Activated CD4-positive, alpha-beta T cell treated with anti-CD3 and anti-CD28 coated beads, Interleukin-2, Interleukin-6, amounts not matched to agents 100 ng/mL and 50 ng/mL, durations not matched to agents 16 hours and 8 hours (primary cell): Measurements from ENCODE around the gene NCKAP5.

Experiments used
- DNase-seq: peaks from one replicate; pipeline ENCODE4 v3.0.0-alpha.2; 2020

The NCKAP5 gene

DNA sequence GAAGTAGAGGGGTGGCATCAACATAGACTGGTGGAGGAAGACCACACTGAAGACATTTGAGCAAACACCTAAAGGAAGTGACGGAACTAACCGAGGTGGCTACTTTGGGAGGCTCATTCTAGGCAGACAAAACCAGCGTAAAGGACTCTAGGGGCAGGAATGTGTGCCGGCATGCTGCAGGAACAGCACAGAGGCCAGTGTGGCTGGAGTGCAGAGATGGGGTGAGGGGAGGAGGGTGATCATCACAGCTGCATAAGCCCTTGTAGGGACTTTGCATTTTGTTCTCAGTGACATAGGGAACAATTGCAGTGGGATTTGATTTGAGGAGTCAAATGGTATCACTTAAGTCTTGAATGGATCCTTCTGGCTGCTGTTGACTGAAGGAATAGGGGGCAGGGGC lies 253.5 kb downstream of the NCKAP5 start:
- DNase-seq, result no peak

DNA sequence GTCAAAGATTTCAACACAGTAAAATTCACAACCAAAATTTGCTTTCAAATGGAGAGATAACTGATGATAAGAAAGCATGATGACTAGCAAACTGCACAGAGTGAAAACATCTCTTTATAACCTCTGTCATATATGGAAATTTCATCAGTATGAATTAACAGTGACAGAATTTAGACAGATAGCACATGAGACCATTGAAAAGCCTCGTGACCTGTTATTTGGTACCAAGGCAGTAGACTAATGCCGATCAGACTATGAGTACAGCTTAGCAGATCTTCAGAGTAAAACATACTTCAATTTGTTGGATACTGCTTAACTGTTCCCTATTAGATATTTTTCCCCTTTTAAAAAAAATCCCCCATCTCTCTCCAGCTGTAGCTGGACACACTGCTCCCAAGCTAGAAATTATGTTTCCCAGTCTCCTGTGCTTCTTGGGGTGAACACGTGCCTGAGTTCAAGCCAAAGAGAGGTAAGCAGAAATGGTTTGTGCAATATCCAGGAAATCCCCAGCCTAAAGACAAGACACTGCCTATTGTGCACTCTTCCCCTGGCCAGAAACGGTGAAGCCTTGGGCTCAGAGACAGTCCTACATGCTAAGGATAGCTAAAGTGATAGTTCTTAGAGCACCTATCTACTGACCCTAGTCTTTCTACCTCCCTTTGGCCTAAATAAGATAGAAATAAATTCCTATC lies 256.1 kb downstream of the NCKAP5 start:
- DNase-seq, result no peak

DNA sequence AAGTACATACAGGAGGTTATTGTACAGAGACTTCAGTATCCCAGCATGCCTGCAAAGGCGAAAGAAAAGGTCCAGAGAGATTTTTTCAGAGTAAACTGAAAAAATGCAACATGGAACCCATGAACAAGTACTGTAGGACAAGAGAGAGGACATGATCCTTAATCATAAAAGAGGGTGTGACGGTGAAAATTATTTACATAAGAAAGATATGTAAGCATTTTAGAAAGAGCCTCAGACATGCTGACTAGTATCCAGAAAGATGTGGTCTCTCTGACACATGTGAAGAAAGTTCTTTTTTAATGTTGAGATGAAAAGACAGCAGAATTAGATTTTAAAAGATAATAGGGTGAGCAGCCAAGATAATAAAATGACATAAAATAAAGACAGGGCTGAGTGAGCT lies 262.0 kb downstream of the NCKAP5 start:
- DNase-seq, result no peak

DNA sequence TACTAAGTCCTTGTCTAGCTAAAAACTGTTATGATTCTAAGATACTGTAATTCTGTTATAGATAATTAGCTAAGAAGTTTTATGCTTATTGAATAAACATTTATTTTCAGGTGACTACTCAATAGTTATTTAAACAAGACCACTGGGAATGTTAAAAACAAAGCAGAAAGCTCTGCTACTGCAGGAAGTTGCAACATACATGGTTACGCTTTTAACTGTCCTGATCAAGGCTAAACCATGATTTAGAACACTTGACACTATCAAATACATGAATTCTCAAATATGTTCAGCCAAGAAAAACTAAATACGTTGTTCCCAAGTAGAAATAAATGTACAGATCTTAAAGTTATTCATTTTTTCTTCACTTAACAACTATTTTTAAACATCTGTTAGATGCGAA lies 263.9 kb downstream of the NCKAP5 start:
- DNase-seq, result no peak

DNA sequence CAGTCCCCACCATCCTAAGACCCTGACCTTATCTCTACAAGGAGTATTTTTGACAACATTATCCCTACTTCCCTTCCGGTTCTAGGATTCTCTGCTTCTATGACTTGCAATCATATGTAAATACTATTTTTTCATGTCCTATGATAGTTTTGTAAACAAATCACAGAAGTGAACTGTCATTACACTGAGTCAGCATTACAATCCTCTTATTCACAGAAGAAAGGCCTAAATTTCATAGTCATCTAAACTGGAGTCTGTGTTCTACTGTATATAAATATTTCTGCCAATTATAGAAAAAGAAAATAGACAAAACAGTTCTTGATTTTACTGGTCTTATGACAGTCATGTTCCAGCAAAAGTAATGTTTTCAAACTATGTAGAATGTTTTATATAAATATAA lies 265.1 kb downstream of the NCKAP5 start:
- DNase-seq, result no peak

DNA sequence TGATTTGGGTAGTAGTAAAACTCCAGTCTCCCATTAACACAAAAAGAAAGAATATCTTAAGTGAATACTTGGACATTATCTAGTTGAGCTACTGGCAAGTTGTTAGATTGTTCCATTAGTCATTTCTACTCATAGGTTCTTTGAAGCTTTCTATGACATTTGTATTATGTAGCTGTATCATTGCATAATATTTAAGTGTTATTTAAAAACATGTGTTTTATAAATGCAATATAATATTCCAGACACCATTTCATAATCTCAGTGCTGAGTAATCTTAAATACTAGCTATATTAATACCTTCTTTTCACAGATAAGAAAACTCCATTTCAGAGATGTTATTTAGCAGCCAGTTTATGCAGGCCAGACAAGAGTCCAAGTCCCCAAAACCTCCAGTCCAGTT lies 271.9 kb downstream of the NCKAP5 start:
- no peak for DNase-seq

DNA sequence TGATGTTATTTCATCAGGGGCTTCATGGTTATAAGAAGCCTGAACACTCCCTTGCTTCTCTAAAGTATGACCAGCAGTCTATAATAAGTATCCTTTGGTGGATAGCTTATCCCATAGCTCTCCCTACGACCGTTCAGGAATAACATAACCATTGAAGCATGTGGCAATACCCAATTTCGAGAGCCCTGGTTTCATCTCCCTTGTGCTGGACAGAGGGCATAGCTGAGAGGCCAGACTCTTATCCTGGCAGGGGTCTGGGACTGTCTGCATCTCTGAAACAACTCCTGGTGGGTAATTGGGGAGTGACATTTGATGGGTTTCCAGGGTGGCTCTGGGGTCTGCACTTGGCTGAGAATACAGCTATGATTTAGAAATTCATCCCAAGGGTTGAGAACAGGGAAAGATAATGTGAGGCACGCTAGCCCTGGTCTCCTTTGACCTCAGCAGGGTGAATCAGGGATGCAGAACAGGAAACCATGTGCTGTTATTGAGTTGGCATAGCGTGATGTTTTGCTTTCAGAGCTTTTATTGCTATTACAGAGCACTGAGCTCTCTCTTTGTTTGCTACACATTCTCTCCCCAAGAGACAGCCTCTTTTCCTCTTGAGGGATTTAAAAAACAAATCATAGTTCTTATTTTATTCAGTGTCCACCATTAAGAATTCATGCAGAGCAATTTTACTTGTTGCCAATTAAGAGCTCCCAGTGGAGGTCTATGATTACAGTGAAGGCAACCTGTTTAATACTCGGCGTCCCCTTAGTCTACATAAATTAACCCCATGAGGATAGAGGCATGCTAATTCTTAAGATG lies 274.5 kb downstream of the NCKAP5 start:
- DNase-seq, result no peak

DNA sequence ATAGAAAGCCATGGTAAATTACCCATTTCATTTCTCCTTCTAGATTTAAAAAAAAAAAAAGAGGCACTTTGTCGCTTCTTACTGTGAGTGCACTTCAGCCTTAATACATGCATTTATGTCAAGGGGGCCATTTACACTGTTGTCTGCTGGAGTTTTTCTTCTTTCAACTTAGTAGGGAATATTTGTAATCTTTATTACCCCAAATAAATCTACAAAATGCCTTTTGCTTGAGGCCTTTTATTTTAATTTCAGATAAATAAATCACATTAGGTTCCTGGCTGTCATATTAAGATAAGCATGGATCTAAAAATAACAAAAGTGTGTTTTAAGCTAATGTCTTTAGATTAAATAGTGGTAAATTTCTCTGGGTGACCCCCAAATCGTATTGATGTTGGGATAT lies 276.0 kb downstream of the NCKAP5 start:
- DNase-seq, result no peak

DNA sequence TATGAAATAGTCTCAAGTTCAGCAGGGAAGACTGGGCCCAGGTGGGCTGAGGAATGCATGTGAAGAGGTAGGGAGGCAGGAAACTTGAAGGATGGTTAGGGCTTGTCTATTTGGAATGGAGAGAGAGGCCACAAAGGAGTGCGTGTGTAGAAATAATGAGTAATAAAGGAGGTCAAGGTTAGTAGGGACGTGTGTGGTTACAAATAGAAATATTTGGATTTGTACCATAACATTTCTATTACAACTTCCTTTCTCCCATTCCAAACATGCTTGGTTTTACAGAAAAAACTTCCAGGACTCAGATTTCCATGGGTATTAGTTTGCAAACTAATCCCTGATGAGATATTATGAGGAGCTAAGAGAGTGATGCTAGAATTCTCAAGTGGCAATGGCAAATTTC lies 280.6 kb downstream of the NCKAP5 start:
- DNase-seq, result no peak

DNA sequence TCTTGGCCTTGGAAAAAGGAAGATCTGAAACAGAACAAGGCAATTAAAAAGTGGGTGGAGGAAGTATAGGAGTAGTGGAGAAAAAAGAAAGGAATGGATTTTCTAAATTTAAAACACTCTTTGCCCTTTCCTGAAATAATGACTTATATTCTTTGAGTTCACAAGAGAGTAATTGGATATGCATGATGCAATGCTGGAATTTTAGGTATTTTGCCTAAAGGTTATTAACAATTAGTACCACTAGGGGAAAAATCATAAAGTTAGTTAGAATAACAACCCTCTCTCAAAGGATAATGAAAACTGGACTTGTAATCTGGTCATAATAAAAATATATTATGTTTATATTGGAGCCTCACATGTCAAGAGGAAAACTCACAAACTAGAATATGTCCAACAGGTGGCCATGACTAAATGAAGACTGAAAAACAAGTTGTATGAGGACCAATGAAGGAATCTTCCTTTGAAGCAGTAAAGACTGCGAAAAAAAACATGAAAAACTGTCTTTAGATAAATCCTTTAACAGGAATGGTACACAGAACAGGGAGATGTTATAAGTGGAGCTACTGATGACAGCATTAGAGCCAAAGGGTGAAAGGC lies 281.8 kb downstream of the NCKAP5 start:
- DNase-seq, result no peak

DNA sequence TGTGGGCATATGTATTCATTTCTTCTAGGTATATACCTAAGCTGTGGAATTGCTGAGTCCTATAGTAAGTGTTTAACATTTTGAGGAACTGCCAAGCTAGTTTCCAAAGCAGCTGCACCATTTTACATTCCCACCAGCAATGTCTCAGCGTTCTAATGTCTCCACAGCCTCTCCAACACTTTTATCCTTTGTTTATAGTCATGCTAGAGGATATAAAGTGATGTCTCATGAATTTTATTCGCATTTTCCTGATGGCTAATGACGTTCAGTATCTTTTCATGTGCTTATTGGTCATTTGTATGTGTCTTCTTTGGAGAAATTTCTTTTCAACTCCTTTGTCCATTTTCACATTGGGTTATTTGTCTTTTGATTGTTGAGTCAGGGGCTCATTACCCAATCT lies 295.2 kb downstream of the NCKAP5 start:
- DNase-seq, result no peak

DNA sequence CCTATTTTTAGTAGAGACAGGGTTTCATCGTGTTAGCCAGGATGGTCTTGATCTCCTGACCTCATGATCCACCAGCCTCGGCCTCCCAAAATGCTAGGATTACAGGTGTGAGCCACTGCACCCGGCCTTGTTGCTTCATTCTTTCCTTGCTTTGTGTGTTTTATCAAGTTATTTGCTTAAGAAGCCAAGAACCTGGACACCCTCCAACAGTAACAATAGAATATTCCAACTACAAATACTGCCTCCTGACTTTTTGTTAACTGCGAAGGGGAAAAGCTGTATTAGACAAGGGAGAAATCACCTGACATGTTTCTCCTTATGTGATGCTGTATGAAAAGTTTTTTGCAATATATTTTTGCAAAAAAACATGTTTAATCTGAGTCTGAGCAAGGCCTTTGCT lies 297.2 kb downstream of the NCKAP5 start:
- DNase-seq, result no peak

DNA sequence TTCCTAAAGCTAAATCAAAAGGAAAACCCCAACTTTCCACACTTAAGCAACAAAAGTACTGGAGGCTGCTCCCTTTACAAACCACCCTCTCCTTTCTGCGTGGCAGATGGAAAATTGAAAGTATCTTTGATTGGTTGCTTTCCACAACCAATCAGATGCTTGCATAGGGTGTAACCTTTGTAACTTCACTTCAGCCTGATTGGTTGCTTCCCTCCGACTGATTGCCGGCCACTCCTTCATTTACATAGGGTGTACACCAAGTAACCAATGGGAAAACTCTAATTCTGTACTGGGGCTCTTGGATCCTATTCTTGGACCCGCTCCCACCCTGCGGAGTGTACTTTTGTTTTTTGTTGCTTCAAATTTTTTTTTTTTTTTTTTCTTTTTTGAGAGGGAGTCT lies 297.7 kb downstream of the NCKAP5 start:
- no peak for DNase-seq

DNA sequence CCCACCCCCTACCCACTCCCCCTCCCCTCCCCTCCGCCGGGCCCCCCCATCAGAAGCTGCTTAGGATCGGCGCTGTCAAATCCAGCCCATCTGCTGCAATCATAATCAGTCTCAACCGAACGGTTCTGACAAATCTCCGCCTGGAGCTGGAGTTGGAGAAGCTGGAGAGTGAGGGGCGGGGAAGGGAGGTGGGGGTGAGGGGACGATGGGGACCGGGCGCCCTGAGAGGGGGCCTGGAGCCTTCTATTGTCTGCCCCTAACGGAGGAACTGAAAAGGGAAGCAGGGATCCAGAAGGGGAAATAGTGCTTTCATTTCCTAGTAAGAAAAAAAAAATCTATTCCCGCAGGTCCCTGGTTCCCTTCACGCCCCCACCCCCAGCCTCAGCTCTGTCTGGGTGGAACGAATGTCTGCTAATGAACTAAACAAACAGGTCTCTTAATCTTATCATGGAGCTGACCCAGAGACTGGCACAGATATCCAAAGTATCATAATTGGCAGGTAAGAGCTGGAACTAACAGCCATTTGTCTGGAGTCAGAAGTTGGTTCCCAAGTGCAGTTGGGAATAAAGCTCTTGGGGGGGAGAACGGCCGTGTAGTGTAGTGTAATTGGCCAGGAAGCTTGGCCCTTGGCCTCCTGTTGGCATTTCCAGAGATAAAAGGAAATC lies 301.2 kb downstream of the NCKAP5 start:
- DNase-seq, result no peak

DNA sequence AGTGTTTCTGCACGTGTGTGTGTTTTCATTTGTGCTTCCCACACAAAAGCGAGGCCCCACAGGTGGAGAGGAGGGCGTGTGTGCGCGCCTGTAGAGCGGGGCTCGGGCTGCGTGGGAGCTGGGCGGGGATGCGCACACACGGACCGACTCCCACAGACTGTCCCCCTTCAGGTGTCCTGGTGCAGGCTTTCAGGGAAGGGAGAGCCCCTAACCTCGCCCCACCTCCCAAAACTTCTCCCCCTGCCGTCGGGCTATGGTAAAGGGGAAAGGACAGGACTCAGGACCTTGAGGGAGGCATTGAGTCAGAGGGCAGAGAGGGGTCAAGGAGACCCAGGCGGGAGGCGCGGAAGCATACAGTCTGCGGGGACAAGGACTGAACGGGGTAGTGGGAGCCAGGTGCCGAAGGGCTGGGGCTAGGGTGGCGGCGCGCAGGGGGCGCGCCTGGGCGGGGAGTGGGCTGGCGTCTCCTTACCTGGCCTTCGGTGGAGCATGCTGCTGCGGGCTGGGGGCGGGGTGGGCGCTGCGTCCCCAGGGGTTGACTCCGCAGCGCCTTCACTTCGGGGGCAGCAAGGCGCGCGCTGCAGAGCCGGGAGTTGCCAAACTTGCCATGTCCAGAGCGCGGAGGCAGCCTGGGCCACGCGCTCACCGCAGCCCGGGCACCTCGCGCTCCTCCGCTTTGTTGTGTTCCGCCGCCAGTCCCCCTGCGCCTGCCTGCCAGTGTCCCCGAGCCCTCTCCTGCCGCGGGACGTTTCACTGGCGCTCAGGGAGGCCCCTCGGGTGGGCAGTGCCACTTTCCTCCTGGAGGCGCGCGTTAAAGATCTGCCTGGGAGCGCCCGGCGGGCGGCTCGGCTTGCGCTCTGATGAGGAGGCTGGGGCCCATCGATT lies 302.0 kb downstream of the NCKAP5 start:
- no peak for DNase-seq

DNA sequence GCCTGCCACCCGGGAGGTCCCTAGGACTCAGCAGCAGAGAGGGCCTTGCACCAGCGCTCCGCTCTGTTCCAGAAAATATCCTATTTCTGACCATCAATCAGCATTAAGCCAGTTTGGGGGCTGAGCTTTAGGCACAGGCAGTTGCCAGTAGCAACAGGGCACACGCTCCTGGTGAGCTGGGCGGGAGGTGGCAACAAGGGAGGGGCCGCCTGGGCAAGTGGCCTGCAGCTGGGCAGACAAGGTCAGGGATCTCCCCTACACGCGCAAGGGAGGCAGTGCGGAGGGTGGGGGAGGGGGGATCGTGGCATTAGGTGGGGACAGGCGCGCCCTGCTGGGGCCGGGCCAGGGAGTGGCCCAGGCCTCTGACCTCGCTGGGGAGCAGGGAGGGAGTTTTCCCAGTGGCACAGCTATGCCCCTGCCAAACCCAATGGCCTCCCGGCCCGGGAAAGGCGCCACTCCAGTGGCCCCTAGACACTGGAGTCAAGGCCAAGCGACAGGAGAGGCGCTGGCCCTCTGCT lies 302.8 kb downstream of the NCKAP5 start:
- DNase-seq, result no peak

DNA sequence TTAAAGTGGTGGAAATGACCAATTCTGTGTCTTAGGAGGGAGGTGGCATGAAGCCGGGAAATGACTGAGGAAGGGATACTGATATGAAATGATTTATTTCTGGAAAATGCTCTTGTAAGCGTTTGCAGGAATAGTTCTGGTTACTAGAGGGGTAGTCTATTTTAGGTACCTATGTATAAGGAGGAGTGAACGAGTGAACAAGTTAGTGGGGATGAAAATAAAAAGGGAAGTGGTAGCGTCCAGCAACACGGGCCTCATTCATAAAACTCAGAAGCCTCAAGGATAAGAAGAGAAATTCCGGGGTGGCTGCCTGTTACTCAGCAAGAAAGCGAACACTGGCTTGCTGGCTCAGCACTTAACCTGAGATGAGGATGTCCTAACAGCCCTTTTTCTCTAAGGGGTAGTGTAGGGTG lies 303.3 kb downstream of the NCKAP5 start:
- no peak for DNase-seq

DNA sequence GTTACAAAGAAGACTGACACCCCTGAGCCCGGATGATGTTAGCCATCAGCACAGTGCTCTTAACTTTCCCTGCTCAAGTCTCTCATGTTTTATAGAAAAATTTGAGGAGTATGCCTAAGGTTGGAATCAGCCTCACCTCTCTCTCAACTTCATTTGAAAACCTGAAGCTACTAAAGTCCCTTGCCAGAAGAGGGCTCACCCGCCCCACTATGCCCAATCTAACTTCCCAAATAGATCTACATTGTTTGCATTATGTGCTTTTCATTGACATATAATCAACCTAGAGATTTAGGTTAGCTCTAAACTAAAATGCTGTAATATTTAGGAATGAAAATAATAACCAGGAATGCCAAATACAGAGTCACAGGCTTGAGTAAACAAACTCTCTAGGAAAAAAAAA lies 305.4 kb downstream of the NCKAP5 start:
- no peak for DNase-seq

DNA sequence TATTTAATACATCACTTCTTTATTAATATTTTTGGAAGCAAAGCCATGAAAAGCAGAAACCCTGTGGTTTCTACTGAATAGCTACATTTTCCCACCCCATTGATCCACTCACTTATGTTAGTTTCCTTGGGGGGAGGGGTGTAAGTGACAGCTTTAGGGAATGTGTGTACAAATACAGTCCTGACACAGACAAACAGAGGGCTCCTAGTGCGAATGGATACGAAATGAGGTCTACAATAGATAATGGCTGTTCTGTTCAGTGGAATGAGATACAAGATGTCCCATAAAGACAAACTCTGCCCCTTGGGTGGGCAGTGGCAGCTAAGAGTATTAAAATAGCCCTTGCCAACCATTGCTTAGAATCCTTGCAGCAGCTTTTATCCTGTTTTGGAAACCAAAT lies 312.9 kb downstream of the NCKAP5 start:
- no peak for DNase-seq

DNA sequence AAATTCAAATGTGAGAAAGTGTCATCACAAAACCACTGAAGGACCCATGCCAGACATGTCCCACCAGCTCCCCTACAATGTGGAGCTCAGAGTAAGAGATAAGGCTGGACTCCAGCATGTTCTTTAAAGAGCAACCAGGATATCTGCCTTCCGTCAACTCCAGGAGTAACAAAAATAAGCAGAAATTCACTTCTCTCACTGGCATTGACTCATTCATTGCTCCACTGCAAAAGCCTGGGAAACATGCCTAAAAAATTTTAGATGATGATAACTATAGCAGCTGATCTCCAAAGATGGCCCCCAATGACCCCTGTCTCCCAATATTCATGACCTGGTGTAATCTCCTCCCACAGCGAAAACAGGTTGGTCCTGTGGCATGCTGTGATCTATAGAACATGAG lies 314.5 kb downstream of the NCKAP5 start:
- DNase-seq, result no peak

DNA sequence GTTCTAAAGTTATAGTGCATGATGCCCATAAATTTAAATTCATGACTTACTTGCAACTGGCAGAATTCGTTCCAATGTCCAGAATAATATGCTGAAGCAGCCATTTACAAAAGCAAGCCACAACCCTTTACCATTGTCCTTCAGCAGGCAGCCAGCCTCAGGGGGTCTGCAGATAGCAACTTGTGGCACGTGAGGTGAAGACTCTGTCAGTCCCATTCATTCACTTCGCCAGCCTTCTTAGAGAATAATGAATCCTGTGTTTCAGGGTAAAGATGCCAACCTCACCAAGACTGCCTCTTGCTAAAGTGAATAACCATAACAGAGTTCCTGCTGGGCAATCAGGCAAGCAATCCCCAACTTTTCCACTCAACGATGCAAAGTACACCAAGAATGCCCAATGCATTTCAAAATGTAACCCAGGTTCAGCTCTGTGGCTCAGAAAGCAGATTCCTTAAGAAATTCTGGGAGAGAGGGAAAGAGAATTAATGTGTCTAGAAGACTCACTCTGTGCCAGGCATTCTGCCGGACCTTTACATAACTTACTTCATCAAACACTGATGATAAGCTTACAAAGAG lies 315.4 kb downstream of the NCKAP5 start:
- DNase-seq, result no peak

DNA sequence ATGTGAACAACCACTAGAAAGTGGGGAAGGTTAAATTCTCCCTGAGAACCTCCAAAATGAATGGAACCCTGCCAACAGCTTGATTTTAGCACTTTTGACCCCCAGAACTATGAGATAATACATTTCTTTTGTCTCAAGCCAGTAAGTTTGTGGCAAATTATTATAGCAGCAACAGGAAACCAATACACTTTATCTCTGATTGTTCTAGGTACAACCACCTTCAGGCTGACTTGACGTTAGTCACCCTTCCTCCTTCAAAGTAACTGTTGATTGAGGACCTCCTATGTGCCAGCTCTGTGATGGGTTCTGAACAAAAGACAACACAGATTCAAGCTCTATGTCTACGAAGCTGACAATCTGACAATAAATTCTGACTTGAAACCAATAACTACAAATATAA lies 318.9 kb downstream of the NCKAP5 start:
- DNase-seq, result no peak
